CD4-positive, alpha-beta T cell treated with Interferon gamma for 1 hour (primary cell): ENCODE data around the gene FASTK.

Experiments used
- DNase-seq: peaks from one replicate; pipeline ENCODE4 v3.0.0-alpha.2; 2020

FASTK gene, protein sequence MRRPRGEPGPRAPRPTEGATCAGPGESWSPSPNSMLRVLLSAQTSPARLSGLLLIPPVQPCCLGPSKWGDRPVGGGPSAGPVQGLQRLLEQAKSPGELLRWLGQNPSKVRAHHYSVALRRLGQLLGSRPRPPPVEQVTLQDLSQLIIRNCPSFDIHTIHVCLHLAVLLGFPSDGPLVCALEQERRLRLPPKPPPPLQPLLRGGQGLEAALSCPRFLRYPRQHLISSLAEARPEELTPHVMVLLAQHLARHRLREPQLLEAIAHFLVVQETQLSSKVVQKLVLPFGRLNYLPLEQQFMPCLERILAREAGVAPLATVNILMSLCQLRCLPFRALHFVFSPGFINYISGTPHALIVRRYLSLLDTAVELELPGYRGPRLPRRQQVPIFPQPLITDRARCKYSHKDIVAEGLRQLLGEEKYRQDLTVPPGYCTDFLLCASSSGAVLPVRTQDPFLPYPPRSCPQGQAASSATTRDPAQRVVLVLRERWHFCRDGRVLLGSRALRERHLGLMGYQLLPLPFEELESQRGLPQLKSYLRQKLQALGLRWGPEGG

DNA sequence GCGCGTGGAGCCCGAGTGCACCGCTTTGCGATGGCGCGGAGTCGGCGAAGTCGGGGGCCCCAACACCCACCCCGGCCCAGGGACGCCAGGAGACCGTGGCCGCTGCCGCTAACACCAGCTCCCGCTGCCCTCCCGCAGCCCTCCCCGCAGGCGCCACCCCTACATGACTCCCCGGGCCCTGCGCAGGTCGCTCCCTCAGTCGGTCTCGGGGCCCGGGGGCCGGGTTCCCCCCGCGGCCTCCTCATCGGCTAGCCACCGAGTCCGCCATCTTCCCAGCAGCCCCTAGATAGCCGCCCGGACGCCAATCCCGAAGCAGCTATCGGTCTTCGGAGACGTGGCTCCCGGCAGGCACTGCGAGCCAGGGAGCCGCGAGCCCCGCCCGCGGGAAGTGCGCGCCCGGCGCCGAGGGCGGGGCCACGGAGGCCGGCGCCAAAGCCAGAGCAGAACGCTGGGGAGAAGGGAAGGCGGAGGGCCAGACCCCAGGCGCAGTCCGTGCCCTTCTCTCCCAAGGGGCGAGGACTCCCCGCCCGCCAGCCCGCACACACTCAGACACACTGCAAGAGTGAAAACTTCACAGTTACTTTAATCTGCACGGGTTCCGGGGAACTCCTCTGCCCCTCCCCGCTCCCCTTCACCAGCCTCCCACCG lies at the start of gene FASTK:
Gene FASTK (minus strand): TSS at position 288 of the 648 bp plus-strand sequence. CDS start 43 bp downstream, at position 245.
- peak; percentile 89 for DNase-seq

DNA sequence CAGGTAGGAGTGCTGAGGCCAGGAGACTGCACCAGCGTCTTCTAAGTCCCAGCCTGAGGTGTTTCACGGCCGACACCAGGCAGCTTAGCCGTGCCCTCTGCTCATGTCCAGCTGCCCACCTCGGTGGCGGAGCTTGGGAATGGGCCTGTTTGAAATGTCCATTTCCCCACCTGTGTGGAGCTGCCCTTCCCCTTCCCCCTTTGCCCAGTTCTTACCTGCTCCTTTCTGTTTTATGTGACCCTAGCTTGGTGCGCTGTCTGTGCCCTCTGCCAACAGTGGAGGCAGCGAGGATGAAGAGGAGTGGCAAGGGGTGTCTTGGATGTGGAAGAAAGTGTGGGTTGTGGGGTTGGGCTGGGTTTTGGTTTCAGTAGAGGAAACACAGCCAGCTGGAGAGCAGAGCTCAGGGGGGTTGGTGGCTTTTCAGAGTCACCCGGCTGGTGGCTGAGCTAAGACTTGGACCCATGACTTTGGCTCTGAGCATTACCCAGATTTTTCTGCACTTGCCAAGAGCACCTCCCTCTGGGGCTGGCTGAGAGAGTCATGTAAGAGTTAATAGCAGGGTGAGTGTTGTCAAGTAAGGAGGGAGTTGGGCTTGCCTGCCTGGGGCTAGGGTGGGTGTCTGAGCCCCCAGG lies 49.5 kb upstream of the FASTK start:
- DNase-seq = no peak

DNA sequence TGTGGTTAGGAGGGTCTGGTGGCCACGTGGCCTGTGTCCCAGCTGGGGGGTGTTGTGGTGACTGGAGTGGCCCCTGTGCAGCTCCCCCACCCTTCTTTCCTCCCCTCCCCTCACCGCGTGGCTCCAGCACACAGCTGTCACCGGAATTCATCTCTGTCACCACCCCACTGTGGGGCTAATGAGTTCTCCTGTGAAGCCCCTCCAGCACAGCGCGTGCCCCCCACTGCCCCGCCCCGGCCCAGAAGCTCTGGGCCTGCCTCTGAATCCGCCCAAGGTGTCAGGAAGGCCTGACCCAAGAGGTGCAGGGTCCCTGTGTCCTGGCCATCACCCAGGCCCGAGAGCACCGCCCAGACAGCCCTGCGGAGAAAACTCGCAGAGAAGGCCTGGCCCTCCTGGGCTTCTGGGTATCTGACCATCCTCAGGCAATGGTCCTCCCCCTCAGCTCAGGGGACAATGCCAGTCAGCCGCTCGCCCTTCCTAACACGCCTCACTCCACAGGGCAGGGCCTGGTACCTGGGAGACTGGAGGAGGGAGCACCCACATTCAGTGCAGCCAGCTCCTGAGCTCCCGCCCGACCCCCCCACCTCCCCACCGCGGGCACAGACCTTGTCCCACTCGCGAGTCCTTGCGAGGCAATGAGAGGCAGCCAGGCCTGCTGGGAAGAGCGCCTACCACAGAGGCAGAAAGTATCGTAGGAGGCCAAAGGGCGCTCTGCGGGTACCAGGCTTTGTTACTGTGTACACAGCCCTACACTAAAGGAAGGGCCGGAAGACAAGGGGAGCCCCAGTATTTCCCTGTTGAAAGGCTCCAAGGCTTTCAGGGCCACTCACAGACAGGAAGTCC lies 48.7 kb upstream of the FASTK start:
- no peak for DNase-seq

DNA sequence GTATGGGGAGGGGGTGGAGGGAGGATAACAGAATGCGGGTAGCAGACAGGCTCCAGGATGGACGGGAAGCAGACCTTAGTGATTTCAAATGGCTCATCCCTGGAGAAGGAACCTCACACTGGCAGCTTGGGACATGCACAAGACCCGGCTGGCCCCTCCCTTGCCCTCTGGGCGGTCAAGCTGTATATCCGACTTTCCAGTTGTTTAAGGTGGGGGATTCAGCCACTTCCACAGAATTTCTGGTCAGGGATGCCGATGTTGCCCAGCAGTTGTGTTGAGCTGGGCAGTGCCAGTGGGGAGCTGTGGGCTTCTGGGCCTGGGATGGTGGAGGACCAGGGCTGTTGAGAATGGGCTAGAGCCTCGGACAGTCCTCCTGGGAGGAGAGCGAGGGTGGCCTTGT lies 48.1 kb upstream of the FASTK start:
- DNase-seq = no peak

DNA sequence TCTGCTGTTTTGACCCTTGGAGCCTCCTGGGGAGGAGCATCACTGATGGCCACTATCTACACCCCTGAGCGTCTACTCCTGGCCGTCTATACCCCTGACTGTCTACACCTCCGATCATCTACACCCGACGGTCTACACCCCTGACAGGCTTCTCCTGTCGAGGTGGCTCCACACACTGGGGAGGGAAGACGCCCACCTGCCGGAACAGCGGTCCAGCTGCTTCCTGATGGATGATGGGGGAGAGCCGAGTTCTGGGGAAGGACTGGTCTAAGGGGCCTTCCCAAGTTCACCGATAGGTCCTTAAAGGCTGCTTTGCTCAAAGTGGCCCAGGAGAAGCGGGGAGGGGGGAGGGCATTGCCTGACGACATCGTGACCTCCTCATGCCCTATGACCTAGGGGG lies 47.5 kb upstream of the FASTK start:
- no peak for DNase-seq

DNA sequence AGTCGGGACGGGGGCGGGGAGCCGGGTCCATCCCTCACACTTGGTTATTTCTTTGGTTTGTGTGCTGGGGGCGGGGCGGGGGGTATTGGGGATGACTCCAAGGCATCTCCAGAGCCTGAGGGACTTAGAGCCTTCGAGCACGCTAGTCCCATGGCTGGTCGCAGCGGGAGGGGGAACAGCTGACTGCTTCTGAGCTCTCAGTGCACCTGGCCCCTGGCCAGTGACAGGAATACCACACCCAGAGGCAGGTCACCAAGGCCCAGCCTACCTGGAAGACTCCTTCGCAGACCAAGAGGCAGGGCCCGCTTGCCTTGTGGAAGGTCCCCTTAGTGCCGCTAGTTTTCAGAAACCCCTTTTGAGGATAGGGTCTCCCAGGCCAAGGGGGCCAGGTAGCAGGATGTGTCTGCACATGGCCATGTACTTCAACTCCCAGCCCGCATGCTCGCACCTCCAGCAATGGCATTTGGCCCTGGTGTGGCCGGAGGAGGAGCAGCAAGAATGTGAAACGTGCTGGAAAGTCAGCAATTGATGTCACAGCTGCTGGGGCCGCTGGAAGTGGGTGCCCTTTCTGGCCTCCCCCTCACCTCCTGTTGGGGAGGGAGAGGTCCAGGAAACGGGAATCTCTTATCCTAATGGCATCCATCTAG lies 46.0 kb upstream of the FASTK start:
- DNase-seq = no peak

DNA sequence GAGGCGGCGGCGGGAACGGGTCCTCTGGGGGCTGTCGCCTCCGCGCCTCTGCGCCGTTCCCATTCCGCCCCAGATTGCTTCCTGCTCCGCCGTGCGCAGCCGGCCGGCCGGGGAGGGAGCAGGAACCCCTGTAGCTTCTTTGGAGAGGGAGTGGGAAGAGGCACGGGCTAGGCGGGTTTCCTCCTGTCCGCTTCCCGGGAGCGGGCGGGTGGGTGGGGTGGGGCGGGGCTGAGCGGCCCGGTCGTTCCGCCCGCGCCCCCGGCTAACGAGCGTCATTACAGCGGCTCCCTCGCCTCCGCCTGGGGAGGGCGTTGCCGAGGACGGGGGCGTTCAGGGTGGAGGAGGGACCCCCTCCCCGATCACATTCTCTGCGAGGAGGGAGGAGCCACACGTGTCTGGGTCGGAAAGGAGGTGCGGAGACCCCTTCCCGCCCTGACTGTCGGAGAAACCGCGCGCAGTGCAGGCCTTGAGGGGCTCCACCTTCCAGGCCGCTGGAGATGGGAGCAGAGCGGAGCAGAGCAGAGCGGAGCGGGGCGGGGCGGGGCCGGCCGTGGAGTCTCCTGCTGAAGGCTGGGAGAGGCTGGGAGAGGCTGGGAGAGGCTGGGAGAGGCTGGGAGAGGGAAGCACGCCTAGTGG lies 45.4 kb upstream of the FASTK start:
- DNase-seq = no peak

DNA sequence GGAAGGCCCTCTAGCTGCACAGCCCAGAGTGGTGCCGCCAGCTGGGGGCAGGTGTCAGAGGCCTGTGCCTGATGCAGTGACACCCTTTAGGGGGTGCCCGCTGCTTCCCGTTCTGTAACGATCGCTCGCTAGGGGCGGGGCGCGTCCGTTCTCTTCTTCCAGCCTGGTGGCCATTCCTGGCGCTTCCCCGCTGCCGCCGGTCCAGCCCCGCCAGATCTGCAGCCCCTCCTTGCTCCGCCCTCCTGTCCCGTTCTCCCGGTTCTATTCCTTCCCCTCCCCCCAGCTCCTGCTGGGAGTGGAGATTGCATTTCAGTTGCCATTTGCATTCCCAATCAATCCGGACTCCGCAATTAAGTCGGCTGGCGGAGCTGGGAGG lies 44.8 kb upstream of the FASTK start:
- DNase-seq = no peak

DNA sequence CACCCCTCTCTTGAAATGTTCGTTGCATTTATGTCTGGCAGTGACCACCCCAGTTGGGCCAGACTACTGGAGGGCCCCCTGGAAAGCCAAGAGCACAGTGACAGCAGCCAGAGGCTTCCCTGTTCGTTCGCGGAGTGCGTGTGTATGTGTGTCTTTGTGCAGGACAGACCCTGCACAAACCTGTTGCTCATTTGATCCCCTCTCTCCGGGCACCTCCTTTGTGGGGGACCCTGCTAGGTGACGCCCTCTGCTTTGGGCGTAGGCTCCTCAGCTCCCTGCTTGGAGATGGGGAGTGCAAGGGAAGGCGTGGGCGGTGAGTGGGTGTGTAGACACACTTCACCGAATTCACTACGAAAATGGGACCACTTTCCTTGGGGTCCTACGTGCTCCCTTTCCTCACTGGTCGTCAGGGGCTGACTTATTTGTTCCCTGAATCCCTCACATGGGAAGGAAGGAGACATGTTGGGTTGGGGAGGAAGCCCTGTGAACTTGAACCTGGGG lies 44.3 kb upstream of the FASTK start:
- no peak for DNase-seq

DNA sequence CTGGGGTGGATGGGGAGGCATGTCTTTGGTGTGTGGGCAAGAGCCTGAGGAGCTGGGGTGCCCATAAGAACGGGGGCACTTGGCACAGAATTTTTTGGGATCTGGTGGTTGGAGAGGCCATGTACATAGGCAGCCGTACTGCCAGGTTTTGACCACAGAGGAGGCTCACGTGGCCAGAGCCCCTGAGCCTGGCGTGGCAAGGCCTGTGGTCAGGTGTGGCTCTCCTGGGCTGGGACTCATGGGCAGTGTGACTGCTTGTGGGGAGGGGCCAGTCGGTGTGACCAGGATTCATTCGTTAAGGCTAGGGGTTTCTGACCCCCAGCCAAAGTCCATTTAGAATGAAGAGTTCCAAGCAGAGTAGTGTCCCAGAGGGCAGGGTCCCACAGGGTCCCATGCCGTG lies 43.9 kb upstream of the FASTK start:
- no peak for DNase-seq

DNA sequence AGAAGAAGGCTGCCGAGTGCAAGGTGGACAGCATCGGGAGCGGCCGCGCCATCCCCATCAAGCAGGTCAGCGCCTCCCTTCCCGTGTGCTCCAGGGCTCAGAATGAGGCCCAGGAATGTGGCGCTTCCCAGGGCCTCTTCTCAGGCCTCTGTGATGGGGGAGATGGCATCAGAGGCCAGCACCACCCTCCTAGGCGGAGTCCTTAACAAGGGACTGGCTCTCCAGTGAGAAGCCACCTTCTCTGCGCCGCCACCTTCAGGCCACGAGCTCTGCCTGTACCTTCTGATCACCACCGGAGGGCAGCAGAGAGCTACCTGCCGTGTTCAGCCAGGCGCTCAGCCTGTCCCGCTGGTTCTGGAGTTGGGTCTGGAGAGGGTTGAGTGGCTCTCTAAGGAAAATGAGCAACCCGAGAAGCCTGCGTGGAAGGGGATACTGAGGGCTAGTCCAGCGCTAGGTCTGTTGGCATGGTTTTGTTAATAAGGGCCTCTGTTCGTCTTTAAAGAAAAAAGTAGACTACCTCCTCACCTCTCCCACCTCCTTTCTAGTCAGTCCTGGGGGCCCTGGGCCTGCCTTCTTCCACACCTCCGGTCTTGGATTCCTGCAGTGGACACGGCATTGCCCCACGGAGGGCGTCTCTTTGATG lies 43.3 kb upstream of the FASTK start:
- peak; percentile 76 for DNase-seq

DNA sequence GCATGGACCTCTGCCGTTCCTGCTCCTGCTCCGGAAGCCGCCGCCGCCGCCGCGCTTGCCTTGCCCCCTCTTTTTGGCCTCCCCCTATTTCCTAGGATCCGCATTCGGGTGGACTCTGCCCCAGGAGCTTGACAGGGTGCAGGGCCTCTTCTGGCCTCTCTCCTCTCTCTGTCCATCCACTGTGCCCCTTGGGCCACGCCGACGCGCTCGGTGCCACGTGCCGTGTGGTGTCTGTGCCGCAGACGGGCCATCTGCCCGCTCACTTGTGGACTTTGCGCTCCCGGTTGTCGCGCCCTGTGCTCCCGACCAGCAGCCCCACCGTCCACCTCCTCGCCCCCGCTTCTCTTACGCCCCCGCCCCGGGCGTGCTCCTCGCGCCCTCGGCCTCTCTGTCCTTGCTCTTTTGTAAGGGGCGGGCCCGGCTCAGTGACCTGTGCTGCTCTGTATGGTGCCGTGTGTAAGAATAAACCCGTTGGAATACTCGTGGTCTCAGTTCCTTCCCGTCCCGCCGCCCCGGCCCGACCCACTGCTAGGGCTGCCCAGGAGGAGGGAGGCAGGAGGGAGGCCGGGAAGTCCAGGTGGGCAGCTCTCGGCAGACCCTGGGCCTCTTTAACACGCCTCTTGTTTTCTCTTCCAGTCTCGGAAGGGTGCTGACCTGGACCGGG lies 42.7 kb upstream of the FASTK start:
- no peak for DNase-seq

DNA sequence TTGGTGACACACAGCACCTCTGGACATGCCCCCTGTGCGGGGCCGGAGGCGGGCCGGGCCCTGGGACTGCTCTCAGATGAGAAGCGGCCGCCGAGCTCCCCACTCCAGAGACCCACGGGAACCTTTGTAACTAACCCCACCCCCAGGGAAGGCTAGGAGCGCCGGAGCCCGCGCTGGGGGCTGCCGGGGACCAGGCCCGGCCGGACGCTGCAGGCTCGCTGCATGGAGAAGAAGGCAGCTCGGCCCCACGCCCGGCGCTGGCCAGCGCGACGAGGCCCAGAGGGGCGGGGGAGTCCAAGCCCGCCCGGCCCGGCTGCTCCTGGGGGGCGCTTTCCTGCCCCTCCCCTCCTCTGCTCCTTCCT lies 42.2 kb upstream of the FASTK start:
- DNase-seq = no peak

DNA sequence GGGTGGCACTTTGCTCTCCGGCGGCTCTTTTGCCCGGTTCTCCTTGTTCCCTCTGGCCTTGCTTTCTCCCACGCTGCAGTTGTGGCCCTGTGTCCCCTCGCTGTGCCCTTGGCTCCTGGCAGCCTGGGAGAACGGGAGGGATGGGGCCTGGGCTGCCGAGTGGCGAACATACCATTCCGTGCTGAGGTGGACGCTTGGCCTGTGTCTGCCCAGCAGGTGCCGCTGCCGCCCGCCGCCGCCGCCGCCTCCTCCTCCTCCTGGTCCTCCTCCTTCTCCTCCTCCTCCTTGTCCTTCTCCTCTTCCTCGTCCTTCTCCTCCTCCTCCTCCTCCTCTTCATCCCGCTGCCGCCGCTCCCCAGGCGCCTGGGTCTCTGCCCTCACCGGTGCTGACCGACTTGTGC lies 41.7 kb upstream of the FASTK start:
- DNase-seq = no peak

DNA sequence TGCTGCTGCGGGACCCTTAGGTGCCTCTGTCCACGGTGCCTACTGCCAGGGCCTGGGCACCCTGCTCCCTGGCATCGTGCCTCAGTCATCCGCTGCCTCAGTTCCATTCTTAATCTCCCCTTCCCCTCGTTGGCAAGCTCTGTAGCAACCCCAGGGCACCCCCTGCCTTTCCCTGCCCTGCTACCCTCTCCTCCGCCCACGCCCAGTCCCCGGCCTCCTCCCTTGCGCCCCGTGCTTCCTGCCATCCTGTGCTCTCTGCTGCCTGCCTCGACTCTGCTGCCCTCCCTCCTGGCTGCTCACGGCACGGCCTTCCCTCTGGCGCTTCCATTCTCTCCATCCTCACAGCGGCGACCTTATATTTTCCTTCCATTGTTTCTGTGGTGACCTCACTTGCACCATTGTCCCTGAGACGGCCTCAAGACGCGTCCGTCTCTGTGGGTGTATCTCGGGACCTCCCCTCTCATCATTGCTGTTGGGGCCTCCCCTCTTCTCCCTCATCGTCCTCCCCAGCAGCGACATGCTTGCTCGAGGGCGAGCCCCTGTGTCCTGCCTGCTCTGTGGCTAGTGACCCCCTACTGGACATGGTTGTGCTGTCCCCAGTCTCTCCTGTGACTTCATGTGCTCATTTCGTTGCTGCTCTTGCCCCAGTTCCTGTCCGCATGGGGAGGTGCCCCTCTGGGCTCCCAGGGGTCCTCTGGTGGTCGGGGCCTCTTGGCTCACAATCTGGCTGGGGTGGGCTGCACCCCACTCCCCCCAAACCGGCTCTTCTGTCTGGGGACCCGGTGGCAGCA lies 41.0 kb upstream of the FASTK start:
- DNase-seq = no peak

DNA sequence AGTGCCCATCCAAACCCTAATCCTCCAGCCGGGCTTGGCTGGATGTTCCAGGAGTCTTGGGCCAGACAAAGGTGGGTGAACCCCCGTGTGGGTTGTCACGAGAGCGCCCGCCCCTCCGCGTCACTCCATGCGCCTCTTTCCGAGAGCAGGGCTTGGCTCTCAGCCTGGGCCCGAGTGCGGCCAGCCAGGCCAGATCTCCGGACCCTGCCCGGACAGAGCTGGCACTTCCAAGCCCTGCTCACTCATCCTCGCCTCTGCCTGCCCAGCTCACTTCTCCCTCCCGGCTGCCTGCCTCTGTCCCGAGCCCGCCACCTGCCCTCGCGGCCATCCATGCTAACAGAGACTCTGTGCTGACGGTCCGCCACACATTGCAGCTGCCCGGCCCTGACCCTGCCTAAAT lies 40.3 kb upstream of the FASTK start:
- no peak for DNase-seq

DNA sequence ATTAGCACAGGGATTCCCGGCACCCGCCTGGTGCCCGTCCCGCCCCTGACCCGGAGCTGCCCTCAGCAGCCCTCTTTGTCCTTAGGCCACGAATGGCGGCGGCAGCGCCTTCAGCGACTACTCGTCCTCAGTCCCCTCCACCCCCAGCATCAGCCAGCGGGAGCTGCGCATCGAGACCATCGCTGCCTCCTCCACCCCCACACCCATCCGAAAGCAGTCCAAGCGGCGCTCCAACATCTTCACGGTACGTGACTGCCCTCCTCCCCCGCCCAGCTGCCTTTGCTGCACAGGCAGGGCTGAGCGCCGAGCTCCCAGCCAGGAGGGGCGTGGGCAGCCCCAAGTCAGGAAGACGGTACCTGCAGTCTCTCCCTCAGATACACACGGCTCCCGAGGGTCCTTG lies 39.3 kb upstream of the FASTK start:
- no peak for DNase-seq

DNA sequence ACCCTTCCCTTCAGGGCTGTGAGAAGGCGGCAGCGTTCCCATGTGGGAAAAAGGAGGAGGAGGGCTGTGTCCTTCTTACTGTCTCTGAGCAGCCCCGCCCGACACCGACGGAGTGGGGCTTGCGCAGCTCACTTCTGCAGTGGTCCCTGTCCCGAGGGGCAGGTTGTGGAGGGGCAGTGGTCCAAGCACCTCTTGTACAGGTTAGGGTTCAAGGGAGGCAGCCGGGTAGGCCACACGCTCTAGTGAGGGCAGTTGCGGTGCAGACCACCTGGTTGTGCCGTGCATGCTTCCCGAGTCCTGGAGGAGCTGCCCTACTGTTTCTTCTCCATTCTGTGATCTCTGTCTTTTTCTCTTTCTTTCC lies 38.4 kb upstream of the FASTK start:
- DNase-seq = no peak

DNA sequence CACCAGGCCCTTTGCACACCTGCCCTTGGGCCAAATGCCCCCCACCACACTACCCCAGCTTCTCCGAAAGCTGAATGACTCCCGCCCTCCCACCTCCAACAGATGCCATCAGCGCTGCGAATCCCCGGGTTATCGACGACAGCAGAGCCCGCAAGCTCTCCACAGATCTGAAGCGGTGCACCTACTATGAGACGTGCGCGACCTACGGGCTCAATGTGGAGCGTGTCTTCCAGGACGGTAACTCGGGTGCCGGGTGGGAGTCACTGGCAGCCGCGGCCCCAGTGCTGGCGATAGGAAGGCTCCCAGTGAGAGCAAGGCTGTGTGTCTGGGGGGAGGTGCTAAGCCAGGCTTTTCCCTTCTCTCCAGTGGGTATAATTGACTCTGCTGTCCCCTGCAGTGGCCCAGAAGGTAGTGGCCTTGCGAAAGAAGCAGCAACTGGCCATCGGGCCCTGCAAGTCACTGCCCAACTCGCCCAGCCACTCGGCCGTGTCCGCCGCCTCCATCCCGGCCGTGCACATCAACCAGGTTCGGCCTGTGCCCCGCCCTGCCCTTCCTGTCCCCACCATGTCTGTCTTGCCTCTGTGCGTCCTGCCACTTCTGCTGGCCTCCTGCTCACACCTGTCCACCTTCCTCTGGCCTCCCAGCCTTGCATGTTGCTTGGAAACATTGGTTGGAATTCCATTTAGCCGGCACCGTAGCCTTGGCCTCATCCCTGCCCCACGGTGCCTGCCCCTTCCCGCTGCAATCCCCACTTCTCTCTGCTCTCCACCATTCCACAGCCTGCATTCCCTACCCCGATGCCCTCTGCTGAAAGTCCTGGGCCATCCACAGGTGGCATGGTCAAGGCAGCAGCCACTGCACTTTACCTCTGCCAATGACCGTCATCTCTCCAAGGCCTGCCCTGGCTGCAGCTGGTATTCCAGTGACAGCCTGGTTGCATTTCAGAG lies 37.8 kb upstream of the FASTK start:
- DNase-seq = no peak
